Ovary (tissue), 9 donors: ENCODE measurements around the gene POLA2. TPM values are rescaled to one million over a fixed set of nuclear protein-coding genes. Genes with fewer than 3 reads are reported as not detected.

Experiments used
- DNase-seq, 5 donors: peaks; one replicate each; pipeline ENCODE4 v3.0.0-alpha.2; 2019 to 2020
- H3K27ac ChIP-seq, 2 donors: fragments of 200-600 bp; one replicate each; pipeline versions ENCODE4 v1.5.1 to v1.8.0; 2019 to 2022
- H3K27me3 ChIP-seq: fragments of 200-600 bp; one replicate; pipeline ENCODE4 v1.8.0; 2022
- H3K36me3 ChIP-seq: fragments of 200-600 bp; sonication (generic); one replicate; pipeline ENCODE4 v1.5.1; 2019
- H3K4me1 ChIP-seq: one replicate; pipeline ENCODE4 v1.8.1; 2013; ENCODE audit warnings: mild to moderate bottlenecking, moderate library complexity; ENCODE audit not compliant: insufficient read depth
- H3K4me3 ChIP-seq: fragments of 200-600 bp; sonication (generic); one replicate; pipeline ENCODE4 v1.5.1; 2017
- H3K9me3 ChIP-seq, 2 donors: fragments of 200-600 bp in 1 of 2; sonication (generic) in 1 of 2; one replicate each; pipeline versions ENCODE4 v1.5.1 to v1.8.1; 2013 to 2019; ENCODE audit warnings: mild to moderate bottlenecking in 1 of 2, moderate library complexity in 1 of 2
- CTCF ChIP-seq, 3 donors: fragments of 450-650 bp in 2 of 3; fragments of 200-600 bp in 1 of 3; IDR thresholded peaks; one replicate each; pipeline versions ENCODE4 v1.5.1 to v1.8.0; 2016 to 2022; ENCODE audit warnings: antibody characterized with exemption in 3 of 3, mild to moderate bottlenecking in 1 of 3
- EP300 ChIP-seq: sonication (generic); formaldehyde crosslinking; IDR thresholded peaks from one replicate; pipeline ENCODE4 v1.6.1; 2017; ENCODE audit warnings: antibody characterized with exemption
- POLR2A ChIP-seq: fragments of 450-650 bp; IDR thresholded peaks from one replicate; pipeline ENCODE4 v1.6.1; 2017; ENCODE audit warnings: antibody characterized with exemption, mild to moderate bottlenecking, moderate library complexity
- WGBS, 3 donors: extraction: QIAGEN DNeasy Blood & Tissue Kit in 1 of 3; methylation state at CpG; one replicate each; pipeline versions ENCODE4 v1.1.5 to v1.1.7; 2013 to 2017; 5-methylcytosine and 5-hydroxymethylcytosine counted together
- intact Hi-C, 4 donors: fragments of 100-400 bp; cut with DNase I; formaldehyde crosslinking; loops; one replicate each; pipeline versions ENCODE4 v1.11.0 to v1.15.1; 2022 to 2023
- polyA plus RNA-seq, 2 donors: library from polyadenylated mRNA; stranded (reverse); fragments of 200-250 nt in 1 of 2; fragments of 350-450 nt in 1 of 2; fragmentation: Illumina TruSeq in 1 of 2; extraction: RNeasy Lipid Tissue Mini Kit (QIAGEN cat#74804) in 1 of 2; gene quantifications; one replicate each; pipeline ENCODE4 v1.2.3, GENCODE V29; 2013 to 2014
- total RNA-seq, 7 donors: library from RNA; depleted of rRNA in 2 of 7; stranded (reverse); fragments of >200 nt in 2 of 7; fragmentation: NEBNext Ultra II Directional in 3 of 7; extraction: Animal tissue kit (Norgen Biotek cat#: 25700) in 3 of 7; gene quantifications; one replicate each; pipeline versions ENCODE4 v1.1.0 to v1.2.4, GENCODE V29; 2016 to 2023
- donor health status: DM: no; HTN: no; CAD: no; lungs with moderate emphysema.
- donor health status: DM: no; HTN: no; CAD: no.
- donor health status: Bipolar disorder and iron deficiency.
- donor health status: DM: yes; HTN: yes; CAD: no.
- donor health status: DM: no; HTN: no; CAD: no.
- donor health status: DM: yes; HTN: yes; CAD: no.

The POLA2 gene
- total and polyA plus RNA-seq, 9 donors, result 4.5 to 13.3 (median 8.6) TPM

- no peaks in the 10 kb centered on the region for H3K36me3 ChIP-seq
- H3K27ac ChIP-seq, result no peak overlapping the region
- TF ChIP-seq POLR2A (no peak), EP300 (no peak), CTCF (IDR thresholded peaks at IDR 0.05) (no peak)
- no peaks in the 10 kb centered on the region for H3K27me3 ChIP-seq
- no peaks in the 10 kb centered on the region for H3K4me1 ChIP-seq
- WGBS, 3 donors, result 88 to 94% (median 90%) methylated on average over 24 of the region's 24 CpGs
- intact Hi-C loops, result no loop called here
- no peaks in the 10 kb centered on the region for H3K9me3 ChIP-seq
- no peak overlapping the region for H3K4me3 ChIP-seq
- no peak for DNase-seq
Observed at GRCh38 chr11:65215441-65216076, 46.2 kb upstream of the POLA2 start.

- no peaks in the 10 kb centered on the region for H3K27me3 ChIP-seq
- WGBS, 3 donors, result 77 to 87% (median 86%) methylated on average over 6 of the region's 6 CpGs
- H3K27ac ChIP-seq, result no peak overlapping the region
- H3K4me3 ChIP-seq, result no peak overlapping the region
- intact Hi-C loops, result no loop called here
- no peaks in the 10 kb centered on the region for H3K9me3 ChIP-seq
- TF ChIP-seq EP300 (no peak), CTCF (IDR thresholded peaks at IDR 0.05) (no peak), POLR2A (no peak)
- DNase-seq, result no peak
- no peaks in the 10 kb centered on the region for H3K36me3 ChIP-seq
- no peaks in the 10 kb centered on the region for H3K4me1 ChIP-seq
Observed at GRCh38 chr11:65216830-65217229, 44.9 kb upstream of the POLA2 start.

- DNase-seq, result no peak
- no peaks in the 10 kb centered on the region for H3K9me3 ChIP-seq
Observed at GRCh38 chr11:65217441-65218423, 44.0 kb upstream of the POLA2 start.

More at GRCh38 chr11:65217441-65218423, 44.0 kb upstream of the POLA2 start:
- Histone ChIP-seq H3K4me1 (no peaks in the 10 kb centered on the region), H3K4me3 (no peak overlapping the region), H3K36me3 (no peaks in the 10 kb centered on the region), H3K27ac (no peak overlapping the region), H3K27me3 (no peaks in the 10 kb centered on the region)
- WGBS, 3 donors, result 84 to 86% (median 86%) methylated on average over 19 of the region's 19 CpGs
- intact Hi-C loops, result no loop called here
- TF ChIP-seq CTCF (IDR thresholded peaks at IDR 0.05) (no peak), EP300 (no peak), POLR2A (no peak)
